HEK293 (cell line): ENCODE measurements around the gene CATSPERZ.

Experiments used
- CTCF ChIP-seq: fragments of 450-650 bp; formaldehyde crosslinking; IDR thresholded peaks from 2 replicates; pipeline ENCODE4 v1.5.1; 2016; ENCODE audit warnings: missing biosample characterization, missing genetic modification characterization
- ZBTB11 ChIP-seq: fragments of 450-650 bp; formaldehyde crosslinking; conservative IDR thresholded peaks from 2 replicates; pipeline ENCODE4 v1.5.1; 2016; ENCODE audit warnings: low read depth, missing biosample characterization, missing genetic modification characterization
- ZNF274 ChIP-seq, 2 experiments: fragments of 200-500 bp in 1 of 2; fragments of 450-650 bp in 1 of 2; sonication (Bioruptor generic) in 1 of 2; formaldehyde crosslinking in 1 of 2; IDR thresholded peaks; 2 replicates each; pipeline versions ENCODE4 v1.5.1 to v1.6.1; 2014 to 2016; ENCODE audit warnings: borderline replicate concordance in 1 of 2, inconsistent platforms in 1 of 2, low read length in 1 of 2, missing biosample characterization in 1 of 2, missing genetic modification characterization in 1 of 2

- no peak for TF ChIP-seq ZNF274 (IDR thresholded peaks at IDR 0.05; ENCODE audit: low read length)
- no peak for TF ChIP-seq ZNF274 (tag by site-specific recombination; IDR thresholded peaks at IDR 0.05; ENCODE audit: borderline replicate concordance)
- no peak for TF ChIP-seq CTCF (tag by site-specific recombination)
- no peak for TF ChIP-seq ZBTB11 (tag by site-specific recombination)
Measured at GRCh38 chr11:64324692-64325469, 24.7 kb downstream of the CATSPERZ start.
